GM12864 (cell line): Measurements from ENCODE around the gene ZNF331.
A peak's percentile ranks its signal among the peaks of the same experiment; 100 is the strongest.

Source experiments
- DNase-seq: peaks from one replicate; pipeline ENCODE4 v3.0.0-alpha.2; 2011; ENCODE audit warnings: low read depth
- H3K4me3 ChIP-seq: 2 replicates; pipeline ENCODE4 v1.5.1; 2011; ENCODE audit warnings: mild to moderate bottlenecking, low read depth, low read length, control low read depth
- TF ChIP-seq, protein P1 (sequence below): IDR thresholded peaks from 2 replicates; pipeline ENCODE4 v1.5.1; 2011; ENCODE audit warnings: low read depth, mild to moderate bottlenecking, moderate library complexity, low read length, control low read depth, inconsistent platforms; ENCODE audit errors: missing control alignments

Gene ZNF331

DNA sequence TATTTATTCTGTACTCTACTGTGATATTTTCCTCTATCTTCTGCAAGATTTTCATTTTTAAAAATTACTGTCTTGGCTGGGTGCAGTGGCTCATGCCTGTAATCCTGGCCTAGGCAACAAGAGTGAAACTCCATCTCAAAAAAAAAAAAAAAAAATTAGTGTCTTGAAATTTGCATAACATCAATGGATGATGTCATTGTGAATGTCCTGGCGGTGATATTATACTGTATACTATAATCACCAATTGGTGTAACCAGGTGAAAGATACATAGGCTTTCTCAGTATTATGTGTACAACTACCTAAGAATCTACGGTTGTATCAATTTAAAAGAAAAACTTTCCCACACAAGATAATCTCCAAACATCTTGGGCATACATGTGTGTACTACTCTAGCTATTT, 15.2 kb downstream of the ZNF331 start:
- no peak for DNase-seq
- H3K4me3 ChIP-seq = no peak overlapping the region; the same call in 1 of the 2 replicates
- TF ChIP-seq, protein P1, sequence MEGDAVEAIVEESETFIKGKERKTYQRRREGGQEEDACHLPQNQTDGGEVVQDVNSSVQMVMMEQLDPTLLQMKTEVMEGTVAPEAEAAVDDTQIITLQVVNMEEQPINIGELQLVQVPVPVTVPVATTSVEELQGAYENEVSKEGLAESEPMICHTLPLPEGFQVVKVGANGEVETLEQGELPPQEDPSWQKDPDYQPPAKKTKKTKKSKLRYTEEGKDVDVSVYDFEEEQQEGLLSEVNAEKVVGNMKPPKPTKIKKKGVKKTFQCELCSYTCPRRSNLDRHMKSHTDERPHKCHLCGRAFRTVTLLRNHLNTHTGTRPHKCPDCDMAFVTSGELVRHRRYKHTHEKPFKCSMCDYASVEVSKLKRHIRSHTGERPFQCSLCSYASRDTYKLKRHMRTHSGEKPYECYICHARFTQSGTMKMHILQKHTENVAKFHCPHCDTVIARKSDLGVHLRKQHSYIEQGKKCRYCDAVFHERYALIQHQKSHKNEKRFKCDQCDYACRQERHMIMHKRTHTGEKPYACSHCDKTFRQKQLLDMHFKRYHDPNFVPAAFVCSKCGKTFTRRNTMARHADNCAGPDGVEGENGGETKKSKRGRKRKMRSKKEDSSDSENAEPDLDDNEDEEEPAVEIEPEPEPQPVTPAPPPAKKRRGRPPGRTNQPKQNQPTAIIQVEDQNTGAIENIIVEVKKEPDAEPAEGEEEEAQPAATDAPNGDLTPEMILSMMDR = no peak

DNA sequence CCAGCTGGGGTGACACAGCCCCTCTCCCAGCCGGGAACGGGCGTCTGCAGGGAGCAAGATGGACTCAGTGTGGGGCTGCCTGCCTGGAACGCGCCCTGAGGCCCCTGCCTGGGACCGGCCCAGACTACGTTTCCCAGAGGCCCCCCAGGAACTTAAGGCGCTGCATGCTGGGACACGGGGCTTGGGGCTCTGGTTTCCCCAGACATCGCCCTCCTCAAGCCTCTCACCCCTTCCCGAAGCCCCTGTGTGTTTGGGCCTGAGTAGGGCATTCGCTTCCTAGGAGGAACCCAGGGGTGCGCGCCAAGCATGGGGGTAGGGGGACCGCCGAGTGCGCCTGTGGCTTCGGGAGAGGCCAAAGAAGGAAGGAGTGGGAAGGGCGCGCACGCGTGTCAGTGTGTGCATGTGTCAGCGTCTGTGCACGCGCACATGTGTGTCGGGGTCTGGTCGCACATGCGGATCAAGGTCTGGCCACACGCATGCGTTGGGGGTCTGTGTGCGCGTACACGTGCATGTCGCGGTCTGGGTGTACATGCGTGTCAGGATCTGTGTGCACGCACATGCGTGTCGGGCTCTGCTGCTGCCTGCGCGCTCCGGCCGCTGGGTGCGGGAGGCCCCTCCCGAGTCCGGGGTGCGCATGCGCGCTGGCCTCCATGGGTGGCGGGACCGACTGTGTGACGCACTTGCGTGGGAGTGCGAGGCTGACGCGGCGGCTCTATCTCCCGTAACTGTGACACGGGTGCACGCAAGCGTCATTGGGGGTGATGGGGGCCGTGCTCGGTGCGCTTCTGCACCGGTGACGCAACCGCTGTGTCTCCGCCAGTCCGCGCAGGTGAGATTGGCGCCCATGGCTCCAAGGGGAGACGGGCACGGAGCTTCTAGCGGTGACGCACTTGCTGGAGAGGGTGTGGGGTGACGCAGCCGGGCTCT, 16.2 kb downstream of the ZNF331 start:
- H3K4me3 ChIP-seq = peak overlapping the region; percentile 74
- DNase-seq = peak; percentile 57
- TF ChIP-seq, protein P1 = no peak

DNA sequence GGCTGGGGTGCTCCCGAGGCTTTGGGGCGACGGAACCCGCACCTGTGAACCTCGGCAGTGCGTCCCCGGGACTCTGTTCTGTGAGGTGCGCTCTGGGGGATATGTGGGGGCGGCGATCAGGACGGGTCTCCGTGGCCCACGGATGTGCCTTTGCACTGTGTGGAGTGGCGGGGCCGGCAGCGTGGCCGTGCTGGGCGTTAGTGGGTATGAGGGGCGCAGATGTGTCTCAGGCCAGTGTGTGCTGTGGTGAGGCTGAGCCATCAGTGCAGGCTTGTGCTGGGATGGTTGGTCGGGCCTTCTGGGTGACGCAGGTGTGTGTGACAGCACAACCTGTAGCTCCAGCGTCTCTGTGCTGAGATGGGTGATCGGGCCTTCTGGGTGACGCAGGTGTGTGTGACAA, 16.9 kb downstream of the ZNF331 start:
- peak overlapping the region; percentile 74 for H3K4me3 ChIP-seq
- DNase-seq = no peak
- TF ChIP-seq, protein P1 = no peak

DNA sequence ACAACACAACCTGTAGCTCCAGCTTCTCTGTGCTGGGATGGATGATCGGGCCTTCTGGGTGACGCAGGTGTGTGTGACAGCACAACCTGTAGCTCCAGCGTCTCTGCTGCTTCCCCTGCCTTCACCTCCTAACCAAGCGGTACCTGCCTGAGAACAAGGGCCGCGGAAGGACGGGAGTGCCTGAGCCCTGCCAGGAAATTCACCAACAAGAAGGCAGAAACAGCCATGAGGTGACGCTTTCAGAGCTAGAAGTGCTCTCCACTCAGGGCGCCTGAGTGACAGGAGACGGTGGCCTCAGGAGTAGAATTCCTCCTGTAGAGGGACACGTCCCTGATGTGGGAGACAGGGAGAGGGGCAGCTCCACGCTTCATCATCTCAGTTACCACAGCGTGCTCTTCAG, 17.4 kb downstream of the ZNF331 start:
- peak overlapping the region; percentile 74 for H3K4me3 ChIP-seq
- no peak for DNase-seq
- TF ChIP-seq, protein P1 = no peak

DNA sequence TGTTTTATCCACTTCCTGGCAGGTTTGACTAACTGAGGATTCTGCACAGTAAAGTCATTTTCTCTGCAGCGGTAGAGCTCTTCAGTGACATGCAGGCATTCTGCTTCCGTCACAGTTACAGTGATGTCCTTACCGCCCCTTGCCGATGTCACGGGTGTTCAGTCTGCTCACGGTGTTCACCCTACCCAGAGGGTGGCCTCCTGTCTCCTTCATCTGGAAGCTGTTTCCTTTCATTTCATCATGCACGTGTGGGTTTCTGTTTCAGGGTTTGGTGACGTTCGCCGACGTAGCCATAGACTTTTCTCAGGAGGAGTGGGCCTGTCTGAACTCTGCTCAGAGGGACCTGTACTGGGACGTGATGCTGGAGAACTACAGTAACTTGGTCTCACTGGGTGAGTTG, 33.4 kb downstream of the ZNF331 start:
- no peak overlapping the region for H3K4me3 ChIP-seq
- DNase-seq = no peak
- TF ChIP-seq, protein P1 = no peak

DNA sequence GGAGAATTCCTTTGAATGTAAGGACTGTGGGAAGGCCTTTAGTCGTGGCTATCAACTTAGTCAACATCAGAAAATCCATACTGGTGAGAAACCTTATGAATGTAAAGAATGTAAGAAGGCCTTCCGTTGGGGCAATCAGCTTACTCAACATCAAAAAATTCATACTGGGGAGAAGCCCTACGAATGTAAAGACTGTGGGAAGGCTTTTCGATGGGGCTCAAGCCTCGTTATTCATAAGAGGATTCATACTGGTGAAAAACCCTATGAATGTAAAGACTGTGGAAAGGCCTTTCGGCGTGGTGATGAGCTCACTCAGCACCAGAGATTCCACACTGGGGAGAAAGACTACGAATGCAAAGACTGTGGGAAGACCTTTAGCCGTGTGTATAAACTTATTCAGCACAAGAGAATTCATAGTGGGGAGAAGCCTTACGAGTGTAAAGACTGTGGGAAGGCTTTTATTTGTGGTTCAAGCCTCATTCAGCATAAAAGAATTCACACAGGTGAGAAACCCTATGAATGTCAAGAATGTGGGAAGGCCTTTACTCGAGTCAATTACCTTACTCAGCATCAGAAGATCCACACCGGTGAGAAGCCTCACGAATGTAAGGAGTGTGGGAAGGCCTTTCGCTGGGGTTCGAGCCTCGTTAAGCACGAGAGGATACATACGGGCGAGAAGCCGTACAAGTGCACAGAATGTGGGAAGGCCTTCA, 39.2 kb downstream of the ZNF331 start:
- TF ChIP-seq, protein P1 = no peak
- H3K4me3 ChIP-seq = no peak overlapping the region

DNA sequence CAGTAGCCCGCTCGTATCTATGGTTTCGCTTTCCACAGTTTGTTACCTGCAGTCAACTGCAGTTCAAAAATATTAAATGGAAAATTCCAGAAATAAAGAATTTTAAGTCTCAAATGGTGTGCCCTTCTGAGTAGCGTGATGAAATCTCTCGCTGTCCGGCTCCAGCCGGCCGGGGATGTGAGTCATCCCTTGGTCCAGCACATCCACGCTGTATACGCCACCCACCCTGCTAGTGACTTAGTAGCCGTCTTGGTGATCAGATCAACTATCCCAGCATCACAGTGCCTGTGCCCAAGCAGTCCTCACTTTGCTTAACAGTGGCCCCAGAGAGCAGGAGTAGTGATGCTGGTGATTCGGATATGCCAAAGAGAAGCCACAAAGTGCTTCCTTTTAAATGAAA, 40.0 kb downstream of the ZNF331 start:
- H3K4me3 ChIP-seq = no peak overlapping the region
- no peak for DNase-seq
- TF ChIP-seq, protein P1 = no peak

More for the DNA sequence above, 39.2 kb downstream of the ZNF331 start:
- DNase-seq = no peak
